Peyer's patch (tissue), 4 donors: Measurements from ENCODE around the gene SPATC1L. TPM values are rescaled to one million over a fixed set of nuclear protein-coding genes. Genes with fewer than 3 reads are reported as not detected.

Experiments used
- DNase-seq, 3 donors: peaks; one replicate each; pipeline ENCODE4 v3.0.0-alpha.2; 2017 to 2019
- H3K27ac ChIP-seq, 4 donors: fragments of 200-600 bp; sonication (generic); one replicate each; pipeline ENCODE4 v1.5.1; 2016 to 2019
- H3K27me3 ChIP-seq, 2 donors: fragments of 200-600 bp; sonication (generic); one replicate each; pipeline ENCODE4 v1.5.1; 2019
- H3K36me3 ChIP-seq, 3 donors: fragments of 200-600 bp; sonication (generic); one replicate each; pipeline ENCODE4 v1.5.1; 2016 to 2019
- H3K4me1 ChIP-seq, 4 donors: fragments of 200-600 bp; sonication (generic); one replicate each; pipeline ENCODE4 v1.5.1; 2016 to 2019
- H3K4me3 ChIP-seq, 4 donors: fragments of 200-600 bp; sonication (generic); 1 replicate in 3 of 4; 2 replicates in 1 of 4; pipeline ENCODE4 v1.5.1; 2016 to 2019; ENCODE audit warnings: mild to moderate bottlenecking in 1 of 4
- H3K9me3 ChIP-seq, 4 donors: fragments of 200-600 bp; sonication (generic); one replicate each; pipeline ENCODE4 v1.5.1; 2016 to 2019; ENCODE audit warnings: mild to moderate bottlenecking in 1 of 4
- POLR2A ChIP-seq, 2 donors: fragments of 450-650 bp; IDR thresholded peaks; one replicate each; pipeline ENCODE4 v1.5.1; 2017; ENCODE audit warnings: antibody characterized with exemption in 2 of 2, mild to moderate bottlenecking in 2 of 2, moderate library complexity in 2 of 2
- total RNA-seq, 4 donors: library from RNA; depleted of rRNA; stranded (reverse); fragments of >200 nt; gene quantifications; one replicate each; pipeline ENCODE4 v1.1.0, GENCODE V29; 2016
- TF ChIP-seq, protein P1 (sequence below), 6 experiments: fragments of 450-650 bp in 4 of 6; fragments of 200-600 bp in 2 of 6; sonication (generic) in 1 of 6; IDR thresholded peaks; one replicate each; pipeline ENCODE4 v1.5.1; 2017 to 2019; ENCODE audit warnings: antibody characterized with exemption in 6 of 6, mild to moderate bottlenecking in 3 of 6, moderate library complexity in 1 of 6

Gene SPATC1L
- total RNA-seq, 4 donors from 2014 or later: 1.1 to 13.2 (median 2.6) TPM

DNA sequence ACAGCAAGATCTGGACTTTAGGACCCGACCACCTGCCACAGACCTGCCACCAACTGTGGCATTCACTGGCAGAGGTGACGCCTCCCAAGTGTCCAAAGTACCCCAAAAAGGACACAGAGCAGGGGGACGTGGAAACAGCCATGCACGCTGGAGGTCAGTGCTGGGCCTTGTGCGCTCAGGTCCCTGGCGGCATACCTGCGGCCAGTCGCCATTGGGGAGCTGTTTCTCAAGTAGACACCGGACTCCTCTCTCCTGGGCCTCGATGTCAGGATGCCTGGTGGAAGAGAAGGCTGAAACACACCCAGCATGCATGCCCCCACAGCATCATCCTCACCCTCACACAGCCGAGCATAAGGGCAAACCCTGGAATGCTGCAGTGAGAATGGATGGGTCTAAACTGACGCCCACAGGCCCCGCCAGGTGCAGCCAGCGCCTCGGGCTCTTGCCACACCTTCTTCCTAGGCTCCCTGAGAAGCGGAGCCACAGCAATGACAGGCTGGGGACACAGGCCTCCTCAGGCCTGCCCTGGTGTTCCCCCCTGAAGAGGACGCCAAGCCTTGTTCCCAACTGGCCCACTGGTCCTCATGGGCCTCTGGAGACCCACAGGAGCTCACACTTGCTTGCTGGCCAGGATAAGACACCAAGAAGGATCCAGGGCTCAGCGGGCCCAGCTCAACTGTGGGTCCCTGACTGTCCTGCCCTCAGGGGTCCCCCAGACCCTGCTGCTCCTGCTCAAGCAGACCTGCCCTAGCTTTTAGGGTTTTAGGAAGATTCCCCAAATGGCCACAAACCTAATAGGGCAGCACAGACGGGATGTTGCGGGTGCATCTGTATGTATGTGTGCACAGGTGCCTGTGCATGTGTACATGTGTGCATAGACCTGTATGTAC is 7.7 kb upstream of the SPATC1L start:
- peak in 2 of 3 donors; percentile 9 to 33 for DNase-seq
- H3K36me3 ChIP-seq: peaks cover 0 to 51% (median 0%) of the 10 kb centered on the region in 3 donors

DNA sequence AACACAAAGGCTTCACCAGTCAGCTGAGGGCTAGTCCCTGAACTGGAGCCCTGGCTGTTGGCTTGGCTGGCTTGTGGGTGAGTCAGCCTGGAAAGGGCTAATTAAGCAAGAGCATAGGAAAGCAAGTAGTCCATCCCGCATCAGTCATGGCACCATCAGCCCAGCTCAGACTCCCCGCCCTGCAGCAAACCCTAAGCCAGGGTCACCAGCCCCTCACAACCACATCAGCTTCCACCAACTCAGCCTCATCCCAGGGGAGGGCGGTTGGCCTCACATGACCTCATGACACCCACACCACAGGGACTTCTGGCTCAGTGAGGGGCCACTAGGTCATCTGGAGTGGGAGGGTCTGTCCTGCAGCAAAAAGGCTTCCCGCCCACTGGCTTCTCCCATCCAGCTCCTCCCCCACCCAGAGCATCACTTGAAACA is 7.0 kb upstream of the SPATC1L start:
- Histone ChIP-seq H3K4me1 (peaks cover 0 to 6% (median 0%) of the 10 kb centered on the region in 4 donors), H3K27ac (no peak overlapping the region), H3K27me3 (no peaks in the 10 kb centered on the region), H3K9me3 (no peaks in the 10 kb centered on the region), H3K4me3 (no peak overlapping the region), H3K36me3 (peaks cover 0 to 45% (median 0%) of the 10 kb centered on the region in 3 donors)
- DNase-seq: peak in 2 of 3 donors; percentile 15 to 46
- no peak for TF ChIP-seq POLR2A (IDR thresholded peaks at IDR 0.05)
- TF ChIP-seq, protein P1, sequence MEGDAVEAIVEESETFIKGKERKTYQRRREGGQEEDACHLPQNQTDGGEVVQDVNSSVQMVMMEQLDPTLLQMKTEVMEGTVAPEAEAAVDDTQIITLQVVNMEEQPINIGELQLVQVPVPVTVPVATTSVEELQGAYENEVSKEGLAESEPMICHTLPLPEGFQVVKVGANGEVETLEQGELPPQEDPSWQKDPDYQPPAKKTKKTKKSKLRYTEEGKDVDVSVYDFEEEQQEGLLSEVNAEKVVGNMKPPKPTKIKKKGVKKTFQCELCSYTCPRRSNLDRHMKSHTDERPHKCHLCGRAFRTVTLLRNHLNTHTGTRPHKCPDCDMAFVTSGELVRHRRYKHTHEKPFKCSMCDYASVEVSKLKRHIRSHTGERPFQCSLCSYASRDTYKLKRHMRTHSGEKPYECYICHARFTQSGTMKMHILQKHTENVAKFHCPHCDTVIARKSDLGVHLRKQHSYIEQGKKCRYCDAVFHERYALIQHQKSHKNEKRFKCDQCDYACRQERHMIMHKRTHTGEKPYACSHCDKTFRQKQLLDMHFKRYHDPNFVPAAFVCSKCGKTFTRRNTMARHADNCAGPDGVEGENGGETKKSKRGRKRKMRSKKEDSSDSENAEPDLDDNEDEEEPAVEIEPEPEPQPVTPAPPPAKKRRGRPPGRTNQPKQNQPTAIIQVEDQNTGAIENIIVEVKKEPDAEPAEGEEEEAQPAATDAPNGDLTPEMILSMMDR (IDR thresholded peaks at IDR 0.05): no peak

More for the DNA sequence above, 7.7 kb upstream of the SPATC1L start:
- no peak for TF ChIP-seq POLR2A (IDR thresholded peaks at IDR 0.05)
- TF ChIP-seq, protein P1 (IDR thresholded peaks at IDR 0.05): no peak
- Histone ChIP-seq H3K4me3 (no peak overlapping the region), H3K27ac (no peak overlapping the region), H3K4me1 (peaks cover 0 to 6% (median 0%) of the 10 kb centered on the region in 4 donors), H3K9me3 (no peaks in the 10 kb centered on the region), H3K27me3 (no peaks in the 10 kb centered on the region)

DNA sequence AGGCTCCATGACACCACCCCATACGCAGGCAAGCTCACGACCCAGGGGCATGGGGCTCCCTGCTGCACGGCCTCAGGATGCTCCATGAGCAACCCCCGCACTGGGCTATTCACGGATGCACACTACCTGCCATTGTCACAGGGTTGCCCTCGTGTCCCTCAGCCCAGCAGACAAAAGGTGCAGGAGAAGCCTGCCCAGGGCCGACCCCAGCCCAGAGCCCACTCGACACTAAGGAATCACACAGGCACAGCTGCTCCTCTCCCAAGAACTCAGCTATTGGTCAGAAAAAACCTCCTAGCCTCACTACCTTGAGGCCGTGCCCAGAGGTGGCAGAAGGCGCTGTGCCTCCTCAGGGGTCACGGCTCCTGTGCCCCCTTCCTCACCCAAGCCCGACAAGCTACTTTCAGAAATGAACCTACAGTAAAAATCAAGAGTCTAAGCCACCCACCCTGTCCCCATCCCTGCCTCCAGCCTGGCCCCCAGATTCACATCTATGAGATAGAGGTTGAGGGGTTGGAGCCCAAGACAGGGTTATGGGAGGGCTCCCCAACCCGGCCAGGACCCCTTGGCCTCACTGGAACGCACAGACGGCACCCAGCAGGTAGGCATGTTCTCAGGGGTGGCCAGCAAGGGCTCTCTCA is 6.4 kb upstream of the SPATC1L start:
- DNase-seq: peak in 1 of 3 donors; percentile 37
- Histone ChIP-seq H3K27me3 (no peaks in the 10 kb centered on the region), H3K36me3 (peaks cover 0 to 38% (median 0%) of the 10 kb centered on the region in 3 donors), H3K9me3 (no peaks in the 10 kb centered on the region), H3K4me3 (no peak overlapping the region), H3K27ac (no peak overlapping the region), H3K4me1 (peaks cover 0 to 6% (median 0%) of the 10 kb centered on the region in 4 donors)
- no peak for TF ChIP-seq POLR2A (IDR thresholded peaks at IDR 0.05)
- TF ChIP-seq, protein P1 (IDR thresholded peaks at IDR 0.05): no peak

DNA sequence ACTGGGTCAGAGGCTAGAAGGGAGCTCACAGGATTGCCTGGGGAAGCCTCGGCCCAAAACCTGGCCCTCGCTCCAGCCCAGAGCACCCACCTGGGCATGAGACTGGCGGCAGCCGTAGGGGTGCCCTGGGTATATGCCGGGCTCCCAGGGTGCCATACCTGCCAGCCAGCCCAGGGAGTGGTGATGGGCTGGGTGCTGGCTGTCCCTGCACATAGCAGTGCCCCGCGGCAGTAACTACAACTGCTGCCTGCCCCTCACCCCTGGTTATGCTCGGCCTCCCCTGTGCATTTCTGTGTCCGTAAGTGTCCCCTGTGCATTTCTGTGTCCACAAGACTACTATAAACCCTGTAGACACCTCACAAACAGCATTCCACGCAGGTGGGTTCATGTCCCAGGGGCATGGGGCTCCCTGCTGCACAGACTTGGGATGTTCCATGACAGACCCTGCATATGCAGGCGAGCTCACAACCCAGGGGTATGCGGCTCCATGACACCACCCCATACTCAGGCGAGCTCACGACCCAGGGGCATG is 5.8 kb upstream of the SPATC1L start:
- DNase-seq: peak in 2 of 3 donors; percentile 9 to 29
- Histone ChIP-seq H3K4me3 (no peak overlapping the region), H3K27ac (no peak overlapping the region), H3K9me3 (no peaks in the 10 kb centered on the region), H3K4me1 (peaks cover 0 to 6% (median 0%) of the 10 kb centered on the region in 4 donors), H3K36me3 (peaks cover 0 to 32% (median 0%) of the 10 kb centered on the region in 3 donors), H3K27me3 (no peaks in the 10 kb centered on the region)
- TF ChIP-seq POLR2A (IDR thresholded peaks at IDR 0.05): no peak
- TF ChIP-seq, protein P1 (IDR thresholded peaks at IDR 0.05): no peak

DNA sequence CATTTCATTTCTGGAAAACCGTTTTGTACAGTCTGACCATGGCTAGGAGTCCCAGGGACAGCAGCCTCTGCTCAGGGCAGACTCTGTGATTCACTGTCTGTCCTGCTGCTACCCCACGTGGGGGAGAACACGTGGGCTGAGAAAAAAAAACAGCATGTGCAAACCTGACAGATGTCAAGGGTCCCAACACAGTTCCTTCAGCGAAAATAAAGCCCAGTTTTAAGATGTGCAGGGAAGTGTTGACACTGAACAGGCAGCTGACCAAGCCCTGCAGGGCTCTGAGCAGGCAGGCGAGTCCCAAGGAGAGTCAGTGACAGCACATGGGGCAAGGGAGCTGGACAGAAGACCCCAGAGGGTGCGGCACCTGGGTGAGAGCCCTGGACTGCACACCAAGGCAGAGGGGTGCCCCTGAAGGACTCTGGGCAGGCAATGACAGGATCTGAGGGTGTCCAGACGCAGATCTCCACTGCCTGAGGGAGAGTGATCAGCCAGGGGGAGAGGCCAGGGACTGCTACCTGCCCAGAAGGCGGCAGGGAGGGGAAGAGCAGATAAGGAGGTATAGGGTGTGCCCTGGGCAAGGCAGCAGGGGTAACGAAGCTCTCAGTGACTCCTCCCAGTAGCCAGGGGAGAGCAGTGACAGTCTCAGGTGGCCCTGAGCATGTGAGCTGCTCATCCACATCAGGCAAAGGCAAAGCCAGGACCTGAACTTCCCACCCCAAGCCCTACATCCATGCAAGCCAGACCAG is 5.1 kb upstream of the SPATC1L start:
- DNase-seq: peak in 2 of 3 donors; percentile 11 to 14

More for the DNA sequence above, 5.1 kb upstream of the SPATC1L start:
- Histone ChIP-seq H3K27me3 (no peaks in the 10 kb centered on the region), H3K4me1 (peaks cover 0 to 6% (median 0%) of the 10 kb centered on the region in 4 donors), H3K4me3 (no peak overlapping the region), H3K9me3 (no peaks in the 10 kb centered on the region), H3K36me3 (peaks cover 0 to 26% (median 0%) of the 10 kb centered on the region in 3 donors), H3K27ac (peak overlapping the region in 2 of 4 donors; percentile 13 to 42)
- TF ChIP-seq, protein P1 (IDR thresholded peaks at IDR 0.05): no peak
- TF ChIP-seq POLR2A (IDR thresholded peaks at IDR 0.05): no peak
